Measurements from ENCODE around the gene TM9SF1. TPM values are rescaled to one million over a fixed set of nuclear protein-coding genes. Genes with fewer than 3 reads are reported as not detected.

TM9SF1 gene
- total RNA-seq, 1 experiment from 2014 or later: 84.2 TPM

- peak; percentile 20 for DNase-seq (ENCODE audit: low read depth)
These were observed 1.1 kb upstream of the TM9SF1 start for GRCh38 chr14:24196071-24197055.

- no peak for DNase-seq (ENCODE audit: low read depth)
These were observed 412 bp downstream of the TM9SF1 start for GRCh38 chr14:24194873-24195185.

DNA sequence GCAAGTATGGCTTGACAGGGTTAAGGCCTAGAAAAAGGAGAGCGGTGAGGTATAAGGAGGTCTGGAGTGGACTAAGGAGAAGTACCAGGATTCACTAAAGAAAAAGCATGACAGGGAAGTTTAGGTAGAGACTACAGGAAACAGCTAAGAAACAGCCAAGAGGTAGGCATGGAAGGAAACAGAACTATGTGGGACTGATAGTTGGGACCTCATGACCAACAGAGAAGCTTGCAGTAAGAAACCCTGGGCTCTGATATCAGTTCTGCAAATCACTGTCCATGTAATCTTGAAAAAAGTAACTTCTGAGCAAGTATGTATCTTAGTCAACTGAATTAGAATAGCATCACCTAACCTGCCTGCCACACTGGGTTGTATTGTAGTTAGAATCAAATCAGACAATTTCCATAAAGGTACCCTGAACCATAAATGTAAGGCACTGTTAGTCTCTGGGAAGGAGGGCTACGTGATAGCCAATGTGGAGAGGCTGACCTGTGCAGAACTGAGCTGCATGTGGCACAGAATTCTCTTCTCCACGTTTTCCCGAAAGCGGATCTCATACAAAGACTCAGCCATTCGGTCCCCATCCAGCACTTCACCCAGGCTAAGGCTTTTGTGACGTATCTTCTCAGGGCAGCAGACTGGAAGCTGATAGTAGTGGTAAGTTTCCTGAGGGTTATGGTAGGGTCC is 912 bp downstream of the TM9SF1 start:
- DNase-seq (ENCODE audit: low read depth): no peak

DNA sequence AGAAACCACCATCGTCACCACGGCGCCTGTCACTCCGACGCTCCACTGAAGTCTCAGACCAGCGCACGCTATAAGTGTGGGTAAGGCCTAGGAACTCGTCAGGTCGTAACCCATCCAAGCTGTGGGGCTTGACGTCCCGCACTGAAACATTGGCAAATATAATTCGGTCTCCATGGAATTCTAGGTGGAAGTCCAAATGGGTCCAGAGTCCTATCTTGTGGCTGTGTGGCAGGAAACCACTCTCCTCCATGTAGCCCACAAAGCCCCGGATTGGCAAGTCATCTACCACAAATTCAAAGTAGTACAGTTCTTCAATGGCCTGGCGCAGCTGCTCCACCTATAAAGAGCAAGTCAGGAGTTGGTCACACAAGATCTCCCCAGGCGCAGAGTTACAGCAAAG is 2.3 kb downstream of the TM9SF1 start:
- no peak for DNase-seq (ENCODE audit: low read depth)

DNA sequence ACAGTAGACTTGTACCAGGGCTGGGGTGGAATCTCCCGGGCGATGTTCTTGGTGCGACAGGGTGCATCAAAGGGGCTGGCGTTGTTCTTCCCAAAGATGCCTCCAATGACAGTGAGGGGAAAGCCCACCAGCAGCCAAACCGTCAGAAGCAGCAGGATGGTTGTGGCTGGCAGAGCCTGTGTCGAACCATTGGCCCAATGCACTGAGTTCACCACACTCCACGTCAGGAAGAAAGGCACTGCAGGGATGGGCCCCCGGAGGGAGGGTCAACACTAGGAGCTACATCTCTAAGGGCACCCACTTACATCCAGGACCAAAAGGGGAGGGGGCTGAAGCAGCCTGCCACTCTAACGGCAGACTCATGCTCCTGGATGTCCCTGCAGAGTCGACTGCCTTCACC is 4.8 kb downstream of the TM9SF1 start:
- DNase-seq (ENCODE audit: low read depth): no peak

GRCh38 chr14:24189460-24189859 is 5.8 kb downstream of the TM9SF1 start:
- no peak for DNase-seq (ENCODE audit: low read depth)

GRCh38 chr14:24189059-24189375 is 6.2 kb downstream of the TM9SF1 start:
- DNase-seq (ENCODE audit: low read depth): no peak

- peak; percentile 96 for DNase-seq (ENCODE audit: low read depth)
These were observed 6.8 kb downstream of the TM9SF1 start, which contains the start of gene IPO4 for GRCh38 chr14:24188251-24189058. IPO4 (minus strand) TSS chr14:24188816; CDS start chr14:24188787, 29 bp downstream.

- no peak for DNase-seq (ENCODE audit: low read depth)
These were observed 7.7 kb downstream of the TM9SF1 start for GRCh38 chr14:24187539-24187915.

DNA sequence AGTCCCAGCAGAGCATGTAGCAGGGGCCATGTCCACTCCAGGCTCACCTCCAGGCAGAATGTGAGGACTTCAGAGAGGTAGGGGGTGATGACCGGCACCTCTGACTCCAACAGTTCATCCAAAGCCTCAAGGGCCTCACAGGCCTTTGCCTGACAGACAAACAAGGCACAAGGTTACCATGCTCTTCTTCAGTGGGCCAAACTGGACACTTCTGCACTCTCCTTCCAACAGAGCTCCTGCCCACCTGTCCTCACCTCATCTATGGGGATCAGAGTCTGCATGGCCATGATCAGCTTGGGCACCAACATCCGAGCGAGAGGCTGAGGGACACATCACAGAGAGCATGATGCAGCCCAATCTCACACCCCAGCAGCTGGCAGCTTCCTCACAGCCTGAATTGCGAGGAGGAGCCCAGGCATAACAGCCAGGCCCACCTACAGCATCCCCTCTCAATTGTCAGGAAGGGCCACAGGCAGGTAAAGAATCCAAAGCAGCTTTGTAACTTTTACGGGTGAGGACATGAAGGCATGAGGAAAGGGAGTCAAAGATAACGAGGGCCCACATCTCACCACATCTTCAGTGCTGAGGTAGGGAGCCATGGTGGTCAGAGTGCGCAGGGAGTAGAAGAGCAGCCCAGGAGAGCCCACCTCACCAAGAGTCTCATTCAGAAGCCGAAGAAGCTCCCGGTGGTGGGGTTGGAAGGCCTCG is 8.3 kb downstream of the TM9SF1 start:
- DNase-seq (ENCODE audit: low read depth): no peak

- DNase-seq (ENCODE audit: low read depth): no peak
These were observed 9.5 kb downstream of the TM9SF1 start for GRCh38 chr14:24185741-24186140.

DNA sequence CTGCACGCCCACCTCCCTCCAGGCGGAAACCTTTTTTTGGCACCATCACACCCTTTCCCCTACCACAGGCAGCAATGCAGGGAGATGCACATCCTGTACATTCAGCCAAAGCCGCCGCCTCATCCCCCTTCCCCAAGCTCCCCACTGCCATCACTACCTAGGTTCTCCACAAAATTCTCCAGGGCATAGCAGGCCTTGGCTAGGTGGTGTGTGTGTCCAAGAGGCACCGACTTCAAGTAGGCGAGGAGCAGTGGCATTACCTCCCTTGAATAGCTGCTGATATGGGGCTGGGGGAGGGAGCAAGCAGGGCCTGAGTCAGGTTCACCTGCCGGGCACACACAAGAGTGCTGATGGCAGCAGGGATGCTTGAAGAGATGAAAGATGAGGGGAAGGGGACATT is 10.2 kb downstream of the TM9SF1 start:
- DNase-seq (ENCODE audit: low read depth): no peak

DNA sequence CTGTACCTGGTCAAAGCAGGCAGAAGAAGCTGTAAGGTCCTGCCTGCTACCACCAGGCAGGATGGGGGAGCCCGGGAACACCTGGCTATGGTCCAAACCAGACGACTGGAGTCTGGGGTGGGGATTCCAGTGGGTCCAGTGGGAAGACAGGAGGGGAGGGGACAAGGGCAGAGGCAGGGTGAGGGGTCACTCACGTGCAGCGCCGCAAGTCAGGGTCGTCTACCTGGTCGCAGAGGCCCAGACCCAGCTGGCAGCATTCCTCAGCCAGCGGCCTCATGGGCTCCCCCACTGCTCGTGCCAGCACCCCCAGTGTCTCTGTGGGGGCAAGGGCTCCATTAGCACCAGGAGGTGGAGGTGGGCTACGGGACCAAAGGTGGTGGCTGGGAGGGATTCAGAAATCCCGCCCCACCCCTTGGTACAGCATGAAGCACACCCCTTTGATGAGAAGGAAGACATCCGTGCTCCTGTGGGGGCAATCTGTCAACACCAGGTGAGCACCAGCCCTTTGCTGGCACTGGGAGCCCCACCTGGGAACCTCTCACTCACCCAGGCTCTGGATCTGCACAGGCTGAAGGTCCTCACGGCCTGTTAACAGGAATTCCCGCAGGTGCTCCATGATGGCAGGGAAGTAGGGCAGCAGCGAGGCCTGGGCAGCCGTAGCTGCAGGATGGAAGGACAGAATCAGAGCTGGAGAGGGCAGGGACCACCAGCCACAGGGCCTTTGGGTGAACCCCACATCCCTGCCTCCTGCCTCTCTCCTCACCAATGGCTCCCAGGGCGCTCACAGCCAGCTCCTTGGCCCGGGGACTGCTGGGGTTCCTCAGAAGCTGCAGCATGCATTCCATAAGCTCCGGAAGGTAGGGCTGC is 10.9 kb downstream of the TM9SF1 start:
- no peak for DNase-seq (ENCODE audit: low read depth)

DNA sequence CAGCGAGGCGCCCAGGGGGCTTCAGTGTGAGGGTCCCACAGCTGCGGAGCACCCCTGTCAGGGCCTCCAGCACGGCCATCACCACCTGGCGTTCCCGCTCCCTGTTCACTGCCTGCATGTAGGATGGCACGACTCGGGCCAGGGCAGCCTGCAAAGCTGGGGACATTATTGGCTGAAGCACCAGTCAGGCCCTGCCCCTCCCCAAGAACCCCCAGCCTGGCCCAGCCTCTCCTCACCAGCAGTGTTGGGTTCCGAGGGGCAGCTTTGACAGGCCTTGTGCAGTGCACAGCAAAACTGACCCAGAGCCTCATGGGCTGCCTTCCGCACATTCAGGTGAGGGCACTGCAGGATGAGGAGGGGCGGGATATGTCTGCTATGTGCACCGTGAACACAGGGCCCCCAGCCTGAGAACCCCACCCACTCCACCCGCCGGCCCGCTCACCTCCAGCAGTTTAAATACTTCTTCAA is 12.2 kb downstream of the TM9SF1 start:
- DNase-seq (ENCODE audit: low read depth): no peak

- DNase-seq (ENCODE audit: low read depth): no peak
These were observed 12.9 kb downstream of the TM9SF1 start for GRCh38 chr14:24182110-24182882.

GRCh38 chr14:24181371-24182077 is 13.7 kb downstream of the TM9SF1 start:
- no peak for DNase-seq (ENCODE audit: low read depth)

- DNase-seq (ENCODE audit: low read depth): peak; percentile 69
These were observed 15.1 kb downstream of the TM9SF1 start for GRCh38 chr14:24179961-24180796.

Measured in LHCN-M2 (cell line).